ENCODE results near the gene PDE1A.

PDE1A gene

DNA sequence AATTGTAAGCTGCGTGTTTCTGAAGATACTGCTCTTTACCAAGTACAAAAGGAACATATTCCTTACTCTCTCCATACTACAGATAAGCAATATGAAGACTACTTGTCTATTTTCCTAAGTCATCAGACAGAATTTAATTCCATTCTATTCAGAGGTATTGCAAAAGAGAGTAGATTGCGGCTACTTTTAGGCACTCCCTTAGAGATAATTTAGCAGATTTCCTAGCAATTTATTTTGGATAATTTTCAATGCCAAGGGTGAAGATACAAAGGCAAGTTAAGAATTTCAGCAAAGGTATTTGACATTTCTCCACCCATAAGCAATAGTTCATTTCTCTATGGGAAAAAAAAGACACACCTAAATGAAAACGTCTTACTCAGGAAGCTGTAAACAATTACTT lies 161.1 kb downstream of the PDE1A start:
- Mint-ChIP-seq H3K4me1 (peaks cover 4% of the 10 kb centered on the region), H3K36me3 (ENCODE audit: low read depth) (no peaks in the 10 kb centered on the region), H3K9me3 (no peaks in the 10 kb centered on the region), H3K27me3 (ENCODE audit: low read depth, poor library complexity) (no peaks in the 10 kb centered on the region), H3K27ac (no peak overlapping the region), H3K4me3 (no peak overlapping the region)
- TF ChIP-seq, protein P1, sequence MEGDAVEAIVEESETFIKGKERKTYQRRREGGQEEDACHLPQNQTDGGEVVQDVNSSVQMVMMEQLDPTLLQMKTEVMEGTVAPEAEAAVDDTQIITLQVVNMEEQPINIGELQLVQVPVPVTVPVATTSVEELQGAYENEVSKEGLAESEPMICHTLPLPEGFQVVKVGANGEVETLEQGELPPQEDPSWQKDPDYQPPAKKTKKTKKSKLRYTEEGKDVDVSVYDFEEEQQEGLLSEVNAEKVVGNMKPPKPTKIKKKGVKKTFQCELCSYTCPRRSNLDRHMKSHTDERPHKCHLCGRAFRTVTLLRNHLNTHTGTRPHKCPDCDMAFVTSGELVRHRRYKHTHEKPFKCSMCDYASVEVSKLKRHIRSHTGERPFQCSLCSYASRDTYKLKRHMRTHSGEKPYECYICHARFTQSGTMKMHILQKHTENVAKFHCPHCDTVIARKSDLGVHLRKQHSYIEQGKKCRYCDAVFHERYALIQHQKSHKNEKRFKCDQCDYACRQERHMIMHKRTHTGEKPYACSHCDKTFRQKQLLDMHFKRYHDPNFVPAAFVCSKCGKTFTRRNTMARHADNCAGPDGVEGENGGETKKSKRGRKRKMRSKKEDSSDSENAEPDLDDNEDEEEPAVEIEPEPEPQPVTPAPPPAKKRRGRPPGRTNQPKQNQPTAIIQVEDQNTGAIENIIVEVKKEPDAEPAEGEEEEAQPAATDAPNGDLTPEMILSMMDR (IDR thresholded peaks at IDR 0.05), result no peak
- DNase-seq, result no peak

DNA sequence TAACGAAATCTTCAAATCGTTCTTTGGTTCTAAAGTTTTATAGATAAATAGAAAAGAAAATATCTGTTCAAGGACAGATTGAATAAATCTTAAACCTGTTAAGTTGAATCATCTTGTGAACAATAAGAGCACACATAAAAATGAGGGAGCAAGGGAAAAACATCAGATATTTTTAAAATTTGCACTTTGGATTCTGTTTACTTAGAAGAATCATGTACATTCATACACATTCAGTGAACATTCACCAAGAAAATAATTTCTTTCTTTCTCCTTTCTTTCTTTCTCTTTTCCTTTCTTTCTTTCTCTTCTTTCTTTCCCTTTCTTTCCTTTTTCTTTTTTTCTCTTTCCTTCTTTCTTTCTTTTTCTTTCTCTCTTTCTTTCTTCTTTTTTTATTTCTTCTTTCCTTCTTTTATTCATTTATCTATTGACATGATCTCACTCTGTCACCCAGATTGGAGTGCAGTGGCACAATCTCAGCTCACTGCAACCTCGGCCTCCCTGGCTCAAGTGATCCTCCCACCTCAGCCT lies 164.9 kb downstream of the PDE1A start:
- Mint-ChIP-seq H3K36me3 (ENCODE audit: low read depth) (no peaks in the 10 kb centered on the region), H3K4me1 (peaks cover 4% of the 10 kb centered on the region), H3K27ac (no peak overlapping the region), H3K9me3 (no peaks in the 10 kb centered on the region), H3K4me3 (no peak overlapping the region), H3K27me3 (ENCODE audit: low read depth, poor library complexity) (no peaks in the 10 kb centered on the region)
- TF ChIP-seq, protein P1 (IDR thresholded peaks at IDR 0.05), result no peak
- no peak for DNase-seq

DNA sequence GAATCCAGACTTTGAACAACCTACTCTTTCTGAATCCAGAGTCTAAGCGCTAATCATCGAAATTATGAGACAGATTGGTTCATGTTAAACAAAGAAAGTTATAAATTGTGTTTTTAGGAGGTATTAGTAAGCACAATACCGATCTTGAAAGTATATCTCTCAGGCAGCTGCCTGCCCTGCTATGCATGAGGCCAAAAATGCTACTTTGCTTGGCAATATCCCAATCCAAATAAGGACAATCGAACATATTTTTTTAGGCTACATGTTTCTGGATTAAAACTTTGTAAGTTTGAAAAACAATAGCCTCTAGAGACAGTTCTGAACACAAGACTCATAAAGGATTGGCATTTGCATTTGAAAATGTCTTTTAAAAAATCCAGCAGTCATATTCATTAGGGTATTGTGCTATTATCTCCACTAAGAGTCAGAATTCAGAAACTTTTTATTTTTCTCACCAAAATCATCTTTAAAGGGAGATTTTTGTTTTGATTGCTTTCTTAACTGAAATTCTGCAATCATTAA lies 167.1 kb downstream of the PDE1A start:
- no peaks in the 10 kb centered on the region for H3K27me3 Mint-ChIP-seq (ENCODE audit: low read depth, poor library complexity)
- H3K4me1 Mint-ChIP-seq, result no peaks in the 10 kb centered on the region
- no peaks in the 10 kb centered on the region for H3K36me3 Mint-ChIP-seq (ENCODE audit: low read depth)
- no peak overlapping the region for H3K27ac Mint-ChIP-seq
- TF ChIP-seq, protein P1 (IDR thresholded peaks at IDR 0.05), result no peak
- DNase-seq, result no peak
- no peak overlapping the region for H3K4me3 Mint-ChIP-seq
- H3K9me3 Mint-ChIP-seq, result no peaks in the 10 kb centered on the region

DNA sequence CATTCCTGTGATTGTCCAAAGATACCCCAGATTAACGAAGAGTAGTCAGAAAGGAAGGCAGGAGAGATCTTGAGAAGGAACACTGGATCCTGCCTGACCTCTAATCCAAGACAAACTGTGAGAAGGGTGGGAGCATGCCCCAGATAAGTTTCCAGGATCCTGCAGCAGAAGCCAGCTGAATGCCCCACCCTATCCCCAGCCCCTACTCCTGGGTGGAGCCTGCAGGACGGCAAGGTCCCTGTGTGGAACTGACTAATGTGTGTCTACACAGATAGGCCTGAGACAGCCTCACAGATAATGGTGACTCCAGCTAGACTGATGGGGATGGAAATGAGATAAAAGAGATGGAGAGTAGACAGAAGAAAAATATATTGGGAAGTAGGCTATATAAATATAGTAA lies 174.3 kb downstream of the PDE1A start:
- Mint-ChIP-seq H3K27ac (no peak overlapping the region), H3K27me3 (ENCODE audit: low read depth, poor library complexity) (peaks cover 9% of the 10 kb centered on the region), H3K9me3 (no peaks in the 10 kb centered on the region), H3K4me3 (no peak overlapping the region), H3K36me3 (ENCODE audit: low read depth) (no peaks in the 10 kb centered on the region), H3K4me1 (no peaks in the 10 kb centered on the region)
- TF ChIP-seq, protein P1 (IDR thresholded peaks at IDR 0.05), result no peak
- DNase-seq, result no peak

DNA sequence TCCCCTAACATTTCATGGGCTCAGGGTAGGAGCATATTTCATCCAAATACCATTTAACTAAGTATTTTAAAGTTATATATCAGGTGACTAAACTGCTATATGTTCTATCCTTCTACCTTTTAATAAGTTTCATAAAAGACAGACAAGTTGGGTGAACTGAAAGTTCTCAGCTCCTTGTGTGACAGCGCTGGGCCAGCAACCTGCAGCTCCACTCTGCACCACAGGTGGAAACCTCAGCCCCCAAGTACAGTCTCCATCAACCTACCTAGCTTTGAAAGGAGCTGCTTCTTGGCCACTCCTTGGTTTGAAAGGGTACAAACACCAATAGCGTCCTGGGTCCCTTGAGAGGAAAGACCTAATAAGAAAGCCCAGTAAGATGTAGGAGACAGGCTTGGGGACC lies 177.9 kb downstream of the PDE1A start:
- Mint-ChIP-seq H3K9me3 (no peaks in the 10 kb centered on the region), H3K4me3 (no peak overlapping the region), H3K27ac (no peak overlapping the region), H3K27me3 (ENCODE audit: low read depth, poor library complexity) (peaks cover 11% of the 10 kb centered on the region), H3K36me3 (ENCODE audit: low read depth) (no peaks in the 10 kb centered on the region), H3K4me1 (no peaks in the 10 kb centered on the region)
- no peak for DNase-seq
- TF ChIP-seq, protein P1 (IDR thresholded peaks at IDR 0.05), result no peak

DNA sequence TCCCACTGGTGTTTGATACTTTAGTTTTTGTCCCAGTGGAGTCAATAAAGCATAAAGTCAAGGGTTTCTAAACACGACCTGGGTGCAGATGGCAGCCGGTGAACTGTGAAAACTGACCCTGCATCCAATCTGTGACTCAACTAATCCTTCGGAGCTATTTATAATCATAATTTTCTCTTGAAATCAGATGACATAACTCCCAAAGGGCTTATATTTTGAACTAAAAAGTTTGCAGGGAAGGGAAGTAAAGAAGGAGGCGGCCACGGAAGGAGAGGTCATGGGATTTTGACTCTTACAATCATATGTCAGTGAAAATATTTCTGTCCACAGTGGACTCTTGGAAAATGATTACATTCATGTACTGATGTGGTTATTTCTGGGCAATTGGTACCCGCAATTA lies 178.5 kb downstream of the PDE1A start:
- no peak for DNase-seq
- TF ChIP-seq, protein P1 (IDR thresholded peaks at IDR 0.05), result no peak

More for the DNA sequence above, 178.5 kb downstream of the PDE1A start:
- no peaks in the 10 kb centered on the region for H3K9me3 Mint-ChIP-seq
- H3K27me3 Mint-ChIP-seq (ENCODE audit: low read depth, poor library complexity), result peaks cover 12% of the 10 kb centered on the region
- H3K27ac Mint-ChIP-seq, result no peak overlapping the region
- H3K36me3 Mint-ChIP-seq (ENCODE audit: low read depth), result no peaks in the 10 kb centered on the region
- H3K4me3 Mint-ChIP-seq, result no peak overlapping the region
- no peaks in the 10 kb centered on the region for H3K4me1 Mint-ChIP-seq
